Anterior cingulate cortex (tissue), 58 donors: ENCODE data around the gene CACFD1.

Source experiments
- DNase-seq, 58 donors: peaks; one replicate each; lab custom pipeline; 2025; lab: John Stamatoyannopoulos, UW

Gene CACFD1

DNA sequence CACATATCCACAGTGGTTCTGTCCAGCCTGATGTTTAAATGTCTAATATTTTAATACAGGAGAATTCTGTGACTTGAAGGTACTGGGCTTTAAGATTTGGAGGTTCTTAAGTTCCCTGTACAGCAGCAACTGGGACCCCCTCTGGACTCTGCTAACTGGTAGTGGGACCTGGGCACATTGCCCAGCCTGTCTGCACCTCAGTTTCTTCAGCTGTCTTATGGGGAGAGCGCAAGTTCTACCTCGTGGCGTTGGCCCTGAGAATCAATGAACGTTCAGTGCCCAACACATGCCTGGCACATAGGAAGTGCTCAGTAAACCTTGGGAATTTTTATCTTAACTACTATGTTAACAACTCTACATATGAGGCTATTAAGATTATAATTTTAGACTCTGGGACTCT lies 17.7 kb downstream of the CACFD1 start:
- DNase-seq, result no peak

DNA sequence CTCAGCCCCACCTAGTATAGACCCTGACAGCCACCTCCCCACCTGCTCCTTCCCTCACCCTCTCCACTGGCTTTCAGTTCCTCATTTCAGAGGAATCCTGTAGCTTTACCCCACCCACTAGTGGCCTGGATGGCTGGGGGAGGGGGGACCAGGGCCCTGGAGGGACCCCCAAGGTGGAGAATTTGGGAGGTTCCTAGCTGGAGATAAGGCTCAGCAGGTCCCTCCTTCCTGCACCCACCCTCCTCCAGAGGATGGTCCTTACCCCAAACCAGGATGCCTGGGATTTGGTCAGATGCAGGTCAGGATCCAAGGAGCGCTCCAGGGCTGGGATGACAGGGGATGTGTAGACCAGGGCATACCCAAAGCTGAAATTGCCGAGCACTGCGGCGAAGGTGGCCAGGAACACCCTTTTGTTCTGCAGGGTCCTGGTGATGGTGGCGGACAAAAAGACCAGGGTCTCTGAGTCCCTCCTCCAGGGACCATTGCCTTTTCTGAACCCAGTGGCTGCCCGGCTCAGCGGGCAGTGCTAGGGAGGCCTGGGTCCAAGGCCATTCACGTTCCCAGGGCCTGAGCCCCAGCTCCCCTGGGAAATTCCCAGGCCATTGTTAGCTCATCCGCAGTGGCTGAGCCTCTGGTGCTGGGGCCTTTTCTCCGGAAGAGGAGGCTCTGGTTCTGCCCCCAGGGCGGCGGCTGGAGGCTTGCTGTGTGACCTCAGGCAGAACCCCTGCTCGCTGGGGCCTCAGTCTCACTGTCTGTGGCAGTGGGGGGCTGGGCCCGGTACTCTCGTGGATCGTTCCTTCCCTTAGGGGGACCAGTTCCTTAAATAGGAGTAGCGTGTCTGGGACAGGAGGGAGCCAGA lies 18.4 kb downstream of the CACFD1 start:
- DNase-seq, result no peak

DNA sequence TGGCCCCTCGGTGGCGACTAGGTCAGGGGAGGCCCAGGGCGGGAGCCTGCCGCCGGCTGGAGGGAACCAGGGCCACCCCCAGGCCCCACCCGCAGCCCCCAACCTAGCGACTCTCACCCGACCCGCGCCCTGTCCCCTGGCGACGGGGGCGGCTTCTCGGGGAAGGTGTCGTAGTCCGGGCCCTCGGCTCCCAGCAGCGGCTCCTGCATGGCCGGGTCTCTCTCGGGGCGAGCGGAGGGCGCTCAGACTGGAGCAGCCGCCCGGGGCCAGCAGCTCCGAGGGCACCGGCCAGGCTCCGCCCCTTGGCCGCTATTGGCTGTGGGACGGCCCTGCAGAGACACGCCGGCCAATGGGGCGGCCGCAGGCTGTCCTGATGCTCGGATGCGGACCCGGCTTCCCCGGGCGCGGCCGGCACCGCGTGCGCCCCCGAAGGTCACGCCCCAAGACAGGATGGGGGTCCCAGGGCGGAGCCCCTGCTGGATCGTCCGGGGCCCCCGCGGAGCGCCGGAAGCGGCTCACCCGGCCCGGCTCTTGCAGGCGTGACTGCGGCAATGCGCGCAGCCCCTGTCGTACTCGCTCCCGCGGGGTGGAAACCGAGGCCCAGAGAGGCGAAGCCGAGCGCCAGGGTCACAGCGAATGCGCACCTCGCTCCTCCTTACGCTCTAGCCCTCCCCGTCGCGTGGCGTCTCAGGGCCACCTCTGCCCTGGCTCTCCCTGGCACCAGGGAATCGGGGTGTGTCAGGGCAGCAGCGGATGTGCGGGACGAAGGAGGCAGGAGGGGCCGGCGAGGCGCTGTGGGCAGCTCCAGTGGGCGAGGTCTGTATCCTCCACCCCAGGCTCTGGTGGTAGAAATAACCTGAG lies 19.3 kb downstream of the CACFD1 start, which contains the start of gene SLC2A6:
SLC2A6 (minus strand) TSS at position 249 of the 861 bp plus-strand sequence; CDS start at position 209, 40 bp downstream.
- peak; percentile 18 to 93 (median 81) for DNase-seq

DNA sequence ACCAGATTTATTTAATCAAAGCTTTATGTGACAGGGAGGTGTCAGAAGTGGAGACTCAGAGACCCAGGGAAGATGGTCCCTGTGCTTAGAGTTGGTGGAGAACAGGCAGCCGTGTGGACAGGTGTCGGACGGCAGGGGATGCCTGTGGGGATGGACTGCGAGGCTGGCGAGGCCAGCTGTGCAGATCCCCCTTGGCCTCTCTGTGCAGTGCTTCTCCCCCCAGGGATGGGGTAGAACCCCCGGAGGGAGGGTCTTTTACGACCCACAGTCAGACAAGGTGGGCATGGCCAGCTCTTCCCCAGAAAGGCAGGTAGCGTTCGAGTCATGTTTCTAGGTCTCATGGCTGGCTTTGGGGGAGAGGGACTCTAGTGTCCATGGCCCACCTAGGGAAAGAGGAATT lies 23.8 kb downstream of the CACFD1 start:
- no peak for DNase-seq

DNA sequence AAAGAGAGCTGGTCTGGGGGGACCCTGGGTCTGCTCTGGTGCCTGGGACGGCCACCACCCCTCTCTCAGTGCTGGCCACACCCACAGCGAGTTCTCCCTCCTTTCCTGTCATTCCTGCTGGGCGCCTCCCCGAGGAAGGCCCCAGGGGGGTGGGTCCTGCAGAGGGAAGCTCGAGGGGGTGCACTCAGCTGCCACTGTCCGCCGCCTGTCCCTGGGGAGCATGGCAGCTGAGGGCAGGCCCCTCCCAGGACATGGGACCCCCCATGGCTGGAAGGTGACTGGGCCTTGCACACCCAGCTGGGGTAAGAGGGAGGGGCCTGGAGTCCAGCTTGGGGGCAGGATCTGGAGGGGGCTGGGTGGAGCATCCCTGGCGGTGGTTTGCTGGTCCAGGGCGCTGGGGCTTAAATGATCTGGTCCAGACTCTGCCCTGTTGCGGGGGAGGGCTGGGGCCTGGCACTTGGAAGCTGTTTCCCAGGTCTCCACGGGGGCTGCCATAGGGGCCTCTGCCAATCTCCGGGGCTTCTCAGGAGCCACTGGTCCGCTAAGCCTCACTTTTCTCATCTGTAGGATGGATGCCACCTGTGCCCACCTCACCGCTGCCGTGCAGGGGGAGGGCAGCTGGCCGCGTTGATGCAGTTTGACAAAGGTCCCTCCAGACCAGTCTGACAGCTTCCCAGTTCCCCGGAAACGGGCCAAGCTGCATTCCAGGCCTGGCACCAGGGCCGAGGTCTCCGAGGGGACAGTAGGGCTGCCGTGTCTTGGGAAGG lies 25.1 kb downstream of the CACFD1 start:
- DNase-seq, result no peak

DNA sequence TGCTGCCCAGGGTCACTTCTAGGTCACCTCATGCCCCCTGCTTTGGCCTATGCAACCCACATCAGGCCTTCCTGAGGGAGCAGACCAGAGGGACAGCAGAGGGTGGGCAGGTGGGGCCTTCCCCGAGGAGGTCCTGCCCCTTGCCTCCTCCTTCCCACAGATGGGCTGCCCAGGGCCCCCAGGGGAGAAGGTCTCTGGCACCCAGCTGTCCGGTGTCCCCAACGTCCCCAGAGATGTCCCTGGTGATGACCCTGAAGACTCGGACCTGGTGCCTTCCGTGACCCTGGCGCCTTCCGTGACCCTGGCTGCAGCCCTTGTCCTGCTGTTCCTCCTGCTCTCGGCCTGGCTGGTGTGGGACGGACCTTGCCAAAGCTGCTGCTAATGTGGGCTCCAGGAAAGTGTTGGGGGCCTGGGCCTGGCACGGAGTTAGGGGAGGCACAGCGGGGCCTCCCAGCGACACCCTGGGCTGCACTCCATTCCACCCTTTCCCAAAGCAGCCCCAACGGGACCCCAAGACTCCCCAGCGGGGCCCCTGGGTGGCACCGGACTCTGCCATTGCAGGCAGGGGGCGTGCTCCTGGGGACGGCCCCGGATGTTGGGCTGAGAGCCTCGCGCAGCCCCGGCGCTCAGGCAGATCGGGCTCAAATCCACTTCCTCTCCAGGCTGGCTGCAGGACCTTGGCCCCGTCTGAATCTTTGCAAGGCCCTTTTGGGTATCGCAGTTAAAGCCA lies 25.9 kb downstream of the CACFD1 start:
- DNase-seq, result no peak

DNA sequence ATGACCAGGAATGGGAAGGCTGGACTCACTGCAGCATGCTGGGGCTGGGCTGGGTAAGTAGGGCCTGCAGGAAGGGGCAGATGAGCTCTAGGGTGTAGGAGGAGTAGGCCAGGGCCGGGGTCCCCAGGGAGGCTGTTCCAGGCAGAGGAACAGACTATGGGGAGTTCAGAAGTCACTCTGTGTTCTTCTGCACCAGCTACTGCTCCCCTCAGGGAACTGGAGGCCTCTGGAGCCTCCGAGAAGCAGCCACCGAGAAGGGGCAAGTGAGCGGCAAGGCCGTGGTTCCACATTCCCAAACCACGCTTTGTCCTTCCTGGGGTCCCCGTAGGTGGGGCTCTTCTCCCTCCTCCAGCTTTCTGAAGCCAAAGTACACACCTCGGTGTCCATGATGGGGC lies 27.6 kb downstream of the CACFD1 start:
- no peak for DNase-seq

DNA sequence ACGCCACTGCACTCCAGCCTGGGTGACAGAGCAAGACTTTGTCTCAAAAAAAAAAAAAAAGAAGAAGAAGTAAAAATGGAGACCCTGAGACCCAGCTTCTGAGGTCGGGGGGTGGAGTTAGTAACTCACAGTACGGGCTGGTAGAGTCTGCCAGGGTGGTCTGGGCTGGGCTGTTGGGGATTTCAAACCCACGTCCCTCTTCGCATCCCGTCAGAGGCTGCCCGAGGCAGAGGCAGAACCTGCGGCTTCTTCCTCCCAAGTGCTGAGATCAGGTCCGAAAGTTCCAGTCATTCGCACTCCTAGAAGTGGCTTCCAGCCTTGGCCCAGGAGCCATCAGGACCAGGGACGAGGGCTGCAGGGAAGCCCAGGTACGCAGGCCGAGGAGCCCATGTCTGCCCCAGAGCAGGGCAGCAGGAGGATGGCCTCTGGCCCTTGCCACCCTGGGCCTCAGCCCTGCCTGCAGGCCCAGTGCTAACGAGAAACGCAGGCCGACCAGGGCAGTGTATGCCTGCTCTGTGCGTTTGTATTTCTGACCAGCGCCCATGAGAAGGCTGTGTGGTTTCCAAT lies 29.0 kb downstream of the CACFD1 start:
- DNase-seq, result no peak

DNA sequence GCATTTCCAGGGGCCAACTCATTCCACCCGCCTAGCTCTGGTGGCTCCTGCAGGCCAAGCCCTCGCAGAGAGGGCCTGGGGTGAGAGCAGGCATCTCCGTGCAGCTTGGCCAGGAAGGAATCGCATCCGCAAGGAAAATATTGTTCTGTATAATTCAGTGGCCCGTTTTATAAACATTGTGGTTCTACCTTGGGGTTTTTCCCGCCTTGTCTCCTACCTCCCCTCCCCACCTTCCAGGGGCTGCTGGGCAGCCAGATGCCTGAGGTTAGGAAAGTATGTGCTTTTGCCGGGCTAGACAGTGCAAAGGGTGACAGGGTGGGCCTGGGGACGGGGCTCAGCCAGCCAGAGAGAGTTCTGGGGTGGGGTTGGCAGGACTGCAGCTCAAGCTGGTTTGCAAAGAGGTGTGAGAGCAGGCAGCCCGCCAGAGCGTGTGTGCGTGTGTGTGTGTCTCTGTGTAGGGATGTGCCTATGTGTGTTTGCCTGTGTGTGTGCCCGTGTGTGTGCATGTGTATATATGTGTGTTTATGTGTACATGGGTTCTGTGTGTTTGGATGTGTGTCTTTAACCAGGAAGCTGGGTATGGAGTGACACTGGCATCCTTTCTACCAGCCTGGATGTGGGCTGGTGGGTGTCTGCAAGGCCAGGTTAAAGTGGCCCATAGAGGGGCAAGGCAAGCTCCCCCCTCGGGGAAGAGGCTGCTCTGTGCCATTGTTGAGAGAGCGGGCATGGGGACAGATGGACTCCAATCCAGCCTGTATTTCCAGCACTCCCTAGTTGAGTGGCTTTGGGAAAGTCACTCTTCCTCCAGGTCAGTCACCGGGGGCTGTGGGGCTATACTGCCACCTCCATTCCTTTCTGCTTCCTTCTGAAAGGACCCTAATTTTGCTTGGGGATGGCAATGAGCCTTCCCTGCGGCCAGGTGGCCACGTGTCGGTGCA lies 29.7 kb downstream of the CACFD1 start:
- DNase-seq, result no peak

DNA sequence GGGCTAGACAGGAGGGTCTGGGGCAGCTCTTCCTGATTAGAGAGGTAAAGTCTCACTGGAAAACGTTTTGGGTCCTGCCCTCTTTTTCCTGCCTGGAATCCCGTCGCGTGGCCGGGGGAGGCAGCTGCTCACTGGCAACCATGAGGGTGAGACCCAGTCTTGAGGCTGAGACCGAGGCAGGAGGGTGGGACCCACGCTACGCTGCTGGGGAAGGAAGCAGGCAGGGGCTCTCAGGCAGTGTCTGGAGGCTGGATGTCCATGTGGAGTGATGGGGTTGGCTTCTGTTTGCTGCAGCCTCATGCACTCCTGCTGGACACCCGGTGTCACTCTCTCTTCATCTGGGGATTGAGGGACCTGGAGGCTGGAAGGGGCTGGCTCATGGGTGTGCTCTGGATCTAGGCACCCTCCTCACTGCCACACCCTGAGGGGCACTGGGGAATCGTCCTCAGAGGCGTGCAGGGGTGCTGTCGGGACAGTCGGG lies 30.5 kb downstream of the CACFD1 start:
- no peak for DNase-seq

DNA sequence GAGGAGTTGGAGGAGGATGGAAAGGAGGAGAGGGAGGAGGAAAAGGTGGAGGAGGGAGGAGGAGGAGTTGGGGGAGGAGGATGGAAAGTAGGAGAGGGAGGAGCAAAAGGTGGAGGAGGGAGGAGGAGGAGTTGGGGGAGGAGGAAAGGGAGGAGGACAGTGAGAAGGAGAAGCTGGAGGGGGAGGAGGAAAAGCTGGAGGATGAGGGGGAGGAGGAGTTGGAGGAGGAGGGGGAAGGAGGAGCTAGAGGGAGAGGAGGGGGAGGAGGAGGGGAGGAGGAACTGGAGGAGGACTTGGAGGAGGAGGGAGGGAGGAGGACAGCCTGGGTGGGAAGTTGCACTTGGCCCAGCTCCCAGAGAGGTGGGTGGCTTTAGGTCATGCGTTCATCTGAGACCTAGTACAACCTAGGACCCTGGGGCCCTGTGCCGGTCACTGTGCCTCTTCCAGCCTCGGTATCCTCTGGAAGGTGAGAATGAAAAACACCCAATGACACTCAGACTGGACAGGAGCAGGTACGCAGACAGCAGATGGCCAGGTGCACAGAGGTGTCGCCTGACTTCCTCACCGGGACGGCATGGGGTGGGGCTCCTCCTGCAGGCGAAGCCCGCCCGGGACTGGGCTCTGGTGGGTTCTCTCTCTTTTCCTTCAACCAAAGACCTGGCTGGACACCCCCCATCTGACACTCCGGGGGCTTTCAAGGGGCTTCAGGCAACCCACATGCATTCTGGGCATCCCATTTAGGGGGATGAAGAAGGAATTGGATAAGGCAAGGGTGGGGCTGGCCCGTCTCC lies 31.3 kb downstream of the CACFD1 start:
- DNase-seq, result no peak

DNA sequence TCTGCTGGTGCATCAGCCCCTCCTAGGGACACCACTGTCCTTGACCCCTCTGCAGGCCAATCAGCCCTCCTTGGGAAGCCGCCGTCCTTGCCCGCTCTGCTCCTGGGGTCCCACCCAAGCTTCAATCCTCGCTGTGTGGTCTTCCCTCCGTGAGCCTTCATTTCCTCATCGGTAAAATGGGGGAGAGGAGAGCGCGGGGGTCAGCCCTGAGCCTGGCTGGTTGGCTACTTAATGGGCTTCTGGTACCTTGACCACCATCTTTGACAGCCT lies 31.8 kb downstream of the CACFD1 start:
- DNase-seq, result no peak

DNA sequence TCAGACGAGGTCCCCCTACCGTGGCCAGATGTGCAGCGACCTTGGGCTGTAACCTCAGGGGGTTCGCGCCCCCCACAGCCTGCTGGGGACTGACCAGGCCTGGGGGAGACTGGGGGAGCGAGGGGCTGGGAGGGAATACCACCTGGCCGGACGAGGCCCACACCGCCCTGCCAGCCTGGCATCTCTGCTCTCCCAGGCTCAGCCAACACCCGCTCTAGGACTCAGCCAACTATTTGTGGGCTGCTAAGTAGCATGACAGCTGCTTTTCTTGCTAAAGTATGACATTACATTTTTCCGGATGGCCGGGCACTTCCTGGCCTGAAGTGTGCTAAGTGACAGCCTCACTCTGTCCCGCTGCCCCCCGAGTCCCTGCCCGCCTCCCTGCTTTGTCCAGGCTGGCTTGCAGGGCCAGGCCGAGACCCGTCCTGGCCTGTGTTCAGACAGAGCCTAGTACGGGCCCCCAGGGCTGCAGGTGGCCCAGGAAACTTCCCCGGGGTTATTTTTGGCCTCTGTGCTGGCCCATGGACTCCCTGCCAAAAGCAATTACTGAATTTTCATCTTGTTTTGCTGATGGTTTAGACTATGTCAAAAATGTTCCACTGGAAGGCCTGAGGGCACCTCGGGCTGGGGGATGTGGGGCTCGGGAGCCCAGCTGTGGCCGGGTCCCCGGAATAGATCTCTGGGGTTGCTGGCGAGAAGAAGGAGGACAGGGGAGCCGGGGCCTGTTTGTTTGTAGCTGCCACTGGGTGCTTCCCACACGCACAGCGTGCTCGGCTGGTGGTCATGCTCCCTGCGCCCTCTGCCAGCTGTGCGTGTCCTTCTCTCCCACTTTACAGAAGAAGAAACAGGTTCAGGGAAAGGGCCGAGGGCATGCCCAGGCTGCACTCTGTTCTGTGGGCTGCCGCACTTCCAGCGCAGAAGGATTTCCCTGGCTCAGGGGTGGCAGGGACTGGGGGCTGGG lies 32.6 kb downstream of the CACFD1 start:
- no peak for DNase-seq

DNA sequence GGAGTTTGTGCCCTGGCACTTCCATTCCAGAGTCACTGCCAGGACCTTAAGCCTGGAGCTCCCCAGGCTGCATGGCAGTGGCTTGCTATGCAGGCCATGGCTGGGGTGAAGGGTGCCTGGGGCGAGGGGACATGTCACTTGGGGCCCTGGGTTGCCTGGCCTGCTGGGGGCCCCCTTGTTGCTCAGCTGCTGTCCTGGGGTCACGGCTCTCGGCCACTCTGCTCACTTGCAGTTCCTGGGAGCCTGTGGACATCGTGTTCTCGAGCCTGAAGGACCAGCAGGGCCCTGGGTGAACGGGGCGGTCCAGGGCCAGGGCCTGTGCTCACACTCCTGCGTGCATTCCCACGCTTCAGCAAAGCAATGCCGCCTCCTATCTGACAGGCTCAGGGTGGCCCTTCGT lies 33.6 kb downstream of the CACFD1 start:
- DNase-seq, result no peak

DNA sequence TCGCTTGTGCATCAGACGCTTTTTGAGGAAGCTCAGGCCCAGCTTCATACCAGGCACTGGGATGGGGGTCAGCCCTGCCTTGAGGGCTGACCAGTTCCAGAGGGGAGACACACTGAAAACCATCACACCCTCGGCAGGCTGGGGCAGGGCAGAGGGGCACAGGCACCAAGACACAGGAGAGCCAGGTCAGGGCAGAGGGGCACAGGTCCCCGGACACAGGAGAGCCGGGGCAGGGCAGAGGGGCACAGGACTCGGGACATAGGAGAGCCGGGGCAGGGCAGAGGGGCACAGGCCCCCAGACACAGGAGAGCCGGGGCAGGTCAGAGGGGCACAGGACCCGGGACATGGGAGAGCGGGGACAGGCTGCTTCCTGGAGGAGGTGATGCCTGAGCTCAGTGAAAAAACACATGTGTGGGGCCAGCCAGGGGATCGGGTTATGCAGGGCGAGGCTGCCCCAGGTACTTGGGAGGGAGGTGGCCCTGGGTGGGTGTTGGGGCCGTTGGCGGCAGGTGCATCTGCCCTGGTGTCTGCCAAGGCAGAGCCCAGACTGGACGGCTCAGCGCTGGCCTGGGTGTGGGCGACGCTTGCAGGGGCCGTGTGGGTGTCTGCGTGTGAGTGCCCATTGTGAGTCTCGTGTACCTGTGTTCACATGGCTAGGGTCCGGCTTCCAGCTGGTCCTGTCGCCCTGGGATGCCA lies 34.2 kb downstream of the CACFD1 start:
- DNase-seq, result no peak
